ENCODE measurements around the gene KIF5B. TPM values are rescaled to one million over a fixed set of nuclear protein-coding genes. Genes with fewer than 3 reads are reported as not detected.
"Not testable (repeated sequence)": the region's sequence is repeated elsewhere in the genome, so short reads cannot be mapped to it uniquely, and the experiment has no call there.

Gene KIF5B
- total and polyA plus RNA-seq, 7 donors, result 46.5 to 135 (median 97.4) TPM

DNA sequence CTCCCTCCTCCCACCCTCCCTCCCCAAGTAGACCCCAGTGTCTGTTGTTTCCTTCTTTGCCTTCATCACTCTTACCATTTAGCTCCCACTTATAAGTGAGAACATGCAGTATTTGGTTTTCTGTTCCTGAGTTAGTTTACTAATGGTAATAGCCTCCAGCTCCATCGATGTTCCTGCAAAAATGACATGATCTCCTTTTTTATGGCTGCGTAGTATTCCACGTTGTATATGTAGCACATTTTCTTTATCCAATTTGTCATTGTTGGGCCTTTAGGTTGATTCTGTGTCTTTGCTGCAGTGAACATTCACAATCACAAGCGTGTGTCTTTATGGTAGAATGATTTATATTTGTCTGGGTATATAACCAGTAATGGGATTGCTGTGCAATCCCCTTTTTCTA, 75.8 kb downstream of the KIF5B start:
- H3K36me3 ChIP-seq (ENCODE audit: insufficient read depth in 1 of 2, low read depth in 1 of 2), result no peaks in the 10 kb centered on the region
- H3K27ac ChIP-seq, result no peak overlapping the region
- no peaks in the 10 kb centered on the region for H3K4me1 ChIP-seq
- WGBS, 3 donors, result 96 to 98% (median 97%) methylated on average over 4 of the region's 4 CpGs
- no peak overlapping the region for H3K4me3 ChIP-seq
- H3K27me3 ChIP-seq (ENCODE audit: insufficient read depth in 3 of 3, low read length in 2 of 3), result no peaks in the 10 kb centered on the region
- intact Hi-C loops (cut with DNase I), result no loop called here
- TF ChIP-seq CTCF (IDR thresholded peaks at IDR 0.05), result no peak
- no peak for ATAC-seq
- no peak for DNase-seq
- no peaks in the 10 kb centered on the region for H3K9me3 ChIP-seq

DNA sequence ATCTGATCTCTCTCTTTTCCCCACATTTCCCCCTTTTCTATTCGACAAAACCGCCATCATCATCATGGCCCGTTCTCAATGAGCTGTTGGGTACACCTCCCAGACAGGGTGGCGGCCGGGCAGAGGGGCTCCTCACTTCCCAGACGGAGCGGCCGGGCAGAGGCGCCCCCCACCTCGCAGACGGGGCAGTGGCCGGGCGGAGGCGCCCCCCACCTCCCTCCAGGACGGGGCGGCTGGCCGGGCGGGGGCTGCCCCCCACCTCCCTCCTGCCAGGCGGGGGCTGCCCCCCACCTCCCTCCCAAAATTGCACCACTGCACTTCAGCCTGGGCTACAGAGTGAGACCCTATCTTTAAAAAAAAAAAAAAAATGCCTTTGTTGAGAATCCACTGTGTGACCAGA, 77.2 kb downstream of the KIF5B start:
- DNase-seq; H3K27me3 ChIP-seq (ENCODE audit: insufficient read depth in 3 of 3, low read length in 2 of 3); H3K36me3 ChIP-seq (ENCODE audit: insufficient read depth in 1 of 2, low read depth in 1 of 2); H3K4me3 ChIP-seq; H3K9me3 ChIP-seq; H3K27ac ChIP-seq; H3K4me1 ChIP-seq; intact Hi-C loops (cut with DNase I); ATAC-seq: not testable (repeated sequence)
- WGBS, 3 donors, result 96 to 100% (median 98%) methylated on average over 8 to 16 of the region's 19 CpGs

GRCh38 chr10:31978156-31978483, 78.1 kb downstream of the KIF5B start:
- H3K4me3 ChIP-seq, result no peak overlapping the region
- intact Hi-C loops (cut with DNase I), result no loop called here
- DNase-seq (no peak), ATAC-seq (no peak)
- TF ChIP-seq CTCF (IDR thresholded peaks at IDR 0.05), result no peak
- WGBS, 3 donors, result 61 to 74% (median 71%) methylated on average over 2 of the region's 2 CpGs
- no peaks in the 10 kb centered on the region for H3K36me3 ChIP-seq (ENCODE audit: insufficient read depth in 1 of 2, low read depth in 1 of 2)
- no peaks in the 10 kb centered on the region for H3K4me1 ChIP-seq
- H3K27ac ChIP-seq, result no peak overlapping the region
- no peaks in the 10 kb centered on the region for H3K9me3 ChIP-seq
- no peaks in the 10 kb centered on the region for H3K27me3 ChIP-seq (ENCODE audit: insufficient read depth in 3 of 3, low read length in 2 of 3)

- intact Hi-C loops (cut with DNase I), result no loop called here
- ATAC-seq, result no peak
- DNase-seq, result no peak
- Histone ChIP-seq H3K9me3 (no peaks in the 10 kb centered on the region), H3K27me3 (ENCODE audit: insufficient read depth in 3 of 3, low read length in 2 of 3) (no peaks in the 10 kb centered on the region), H3K4me1 (no peaks in the 10 kb centered on the region), H3K4me3 (no peak overlapping the region), H3K36me3 (ENCODE audit: insufficient read depth in 1 of 2, low read depth in 1 of 2) (no peaks in the 10 kb centered on the region), H3K27ac (no peak overlapping the region)
- TF ChIP-seq CTCF (IDR thresholded peaks at IDR 0.05), result no peak
- 66 to 69% (median 68%) methylated on average over 5 of the region's 5 CpGs for WGBS, 3 donors
Measured at GRCh38 chr10:31977440-31978155, 78.6 kb downstream of the KIF5B start.

GRCh38 chr10:31975157-31975765, 81.0 kb downstream of the KIF5B start:
- ATAC-seq (no peak), DNase-seq (no peak)
- Histone ChIP-seq H3K27me3 (ENCODE audit: insufficient read depth in 3 of 3, low read length in 2 of 3) (no peaks in the 10 kb centered on the region), H3K27ac (no peak overlapping the region), H3K4me3 (no peak overlapping the region), H3K36me3 (ENCODE audit: insufficient read depth in 1 of 2, low read depth in 1 of 2) (no peaks in the 10 kb centered on the region), H3K4me1 (no peaks in the 10 kb centered on the region), H3K9me3 (no peaks in the 10 kb centered on the region)
- WGBS, 3 donors, result 84 to 91% (median 91%) methylated on average over 6 of the region's 6 CpGs
- intact Hi-C loops (cut with DNase I), result no loop called here
- TF ChIP-seq CTCF (IDR thresholded peaks at IDR 0.05), result no peak
